ENCODE data around the gene MFNG.

DNA sequence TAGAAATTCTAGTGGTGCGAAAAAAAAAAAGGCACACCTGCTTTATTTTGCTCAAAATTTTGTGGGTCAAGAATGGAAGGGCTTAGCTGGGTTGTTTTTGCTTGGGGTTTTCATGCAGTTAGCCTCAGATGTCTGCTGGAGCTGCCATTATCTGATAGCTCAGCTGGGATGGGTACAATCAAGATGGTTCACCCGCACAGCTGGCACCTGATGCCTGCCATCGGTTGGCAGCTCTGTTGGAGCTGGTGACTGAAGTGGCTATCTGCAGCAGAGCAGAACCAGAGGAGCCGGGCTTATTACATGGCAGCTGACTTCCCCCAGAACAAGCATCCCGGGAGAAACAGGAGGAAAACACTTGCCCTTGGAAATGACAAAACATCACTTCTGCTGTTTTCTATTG, 46.8 kb downstream of the MFNG start:
- TF ChIP-seq, protein P1, sequence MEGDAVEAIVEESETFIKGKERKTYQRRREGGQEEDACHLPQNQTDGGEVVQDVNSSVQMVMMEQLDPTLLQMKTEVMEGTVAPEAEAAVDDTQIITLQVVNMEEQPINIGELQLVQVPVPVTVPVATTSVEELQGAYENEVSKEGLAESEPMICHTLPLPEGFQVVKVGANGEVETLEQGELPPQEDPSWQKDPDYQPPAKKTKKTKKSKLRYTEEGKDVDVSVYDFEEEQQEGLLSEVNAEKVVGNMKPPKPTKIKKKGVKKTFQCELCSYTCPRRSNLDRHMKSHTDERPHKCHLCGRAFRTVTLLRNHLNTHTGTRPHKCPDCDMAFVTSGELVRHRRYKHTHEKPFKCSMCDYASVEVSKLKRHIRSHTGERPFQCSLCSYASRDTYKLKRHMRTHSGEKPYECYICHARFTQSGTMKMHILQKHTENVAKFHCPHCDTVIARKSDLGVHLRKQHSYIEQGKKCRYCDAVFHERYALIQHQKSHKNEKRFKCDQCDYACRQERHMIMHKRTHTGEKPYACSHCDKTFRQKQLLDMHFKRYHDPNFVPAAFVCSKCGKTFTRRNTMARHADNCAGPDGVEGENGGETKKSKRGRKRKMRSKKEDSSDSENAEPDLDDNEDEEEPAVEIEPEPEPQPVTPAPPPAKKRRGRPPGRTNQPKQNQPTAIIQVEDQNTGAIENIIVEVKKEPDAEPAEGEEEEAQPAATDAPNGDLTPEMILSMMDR (IDR thresholded peaks at IDR 0.05): no peak
- no peak for TF ChIP-seq POLR2AphosphoS5 (IDR thresholded peaks at IDR 0.05)

Measured in prostate gland (tissue), 2 donors.